Dedifferentiated amniotic fluid mesenchymal stem cell (primary cell): ENCODE results near the gene LCE3E.

ENCODE experiments used
- DNase-seq: peaks from one replicate; pipeline ENCODE4 v3.0.0-alpha.2; 2016; ENCODE audit errors: extremely low spot score

Gene LCE3E

GRCh38 chr1:152516082-152516481 lies 50.5 kb downstream of the LCE3E start:
- DNase-seq: no peak
